Measurements from ENCODE around the gene PRKCE.
"Not testable (repeated sequence)": the region's sequence is repeated elsewhere in the genome, so short reads cannot be mapped to it uniquely, and the experiment has no call there.

Gene PRKCE

DNA sequence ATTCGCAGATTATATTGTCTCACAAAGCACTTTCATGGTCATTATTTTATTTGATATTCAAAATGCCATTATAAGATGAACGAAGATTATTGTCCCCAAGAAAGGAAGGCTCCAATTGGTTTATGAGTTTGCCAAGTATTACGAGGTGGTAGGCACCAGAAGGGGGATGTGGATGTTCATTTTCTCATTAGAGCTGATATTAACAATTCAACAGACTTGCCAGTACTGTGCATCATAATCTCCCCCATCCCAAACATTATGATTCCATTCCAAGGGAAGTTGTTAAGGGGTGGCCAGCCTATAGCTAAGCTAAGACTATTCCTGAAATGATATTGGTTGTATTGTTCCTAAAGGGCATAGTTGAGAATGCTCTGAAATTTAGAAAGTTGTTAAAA lies 257.7 kb downstream of the PRKCE start:
- no peak for DNase-seq (ENCODE audit: low read depth)
- no peak overlapping the region for H3K4me3 ChIP-seq (ENCODE audit: low read depth, low read length)
- TF ChIP-seq CTCF (IDR thresholded peaks at IDR 0.05; ENCODE audit: low read depth, low read length, missing control alignments): no peak

- TF ChIP-seq CTCF (IDR thresholded peaks at IDR 0.05; ENCODE audit: low read depth, low read length, missing control alignments): no peak
- no peak overlapping the region for H3K4me3 ChIP-seq (ENCODE audit: low read depth, low read length)
- DNase-seq (ENCODE audit: low read depth): peak; percentile 70
Measured at GRCh38 chr2:45909677-45910191, 258.3 kb downstream of the PRKCE start.

DNA sequence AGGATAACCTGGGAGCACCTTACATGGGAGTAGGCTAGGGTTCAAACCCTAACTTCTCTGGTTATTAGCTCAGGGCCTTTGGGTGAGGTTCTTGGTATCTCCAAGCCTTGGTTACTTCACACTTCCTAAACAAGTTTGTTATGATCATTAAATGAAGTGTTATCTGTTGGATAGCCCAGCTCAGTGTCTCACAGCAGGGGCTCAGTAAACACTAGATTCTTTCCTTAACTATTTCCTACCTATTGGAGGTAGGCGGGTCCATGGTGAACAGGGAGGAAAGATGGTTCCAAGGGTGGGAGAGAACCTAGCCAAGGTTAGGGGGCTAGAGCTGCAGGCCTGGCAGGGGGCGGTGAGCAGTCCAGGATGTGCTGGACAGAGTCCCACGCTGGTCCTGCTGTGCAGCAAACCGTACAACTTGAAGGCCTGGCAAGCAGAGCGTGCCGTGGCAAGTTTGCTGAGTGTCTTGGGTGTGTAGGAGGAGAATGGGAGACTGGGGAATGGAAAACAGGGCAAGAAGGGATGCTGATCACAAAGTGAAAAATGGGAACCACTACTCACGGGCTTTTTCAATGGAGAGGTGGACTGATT lies 259.1 kb downstream of the PRKCE start:
- no peak overlapping the region for H3K4me3 ChIP-seq (ENCODE audit: low read depth, low read length)
- no peak for TF ChIP-seq CTCF (IDR thresholded peaks at IDR 0.05; ENCODE audit: low read depth, low read length, missing control alignments)

DNA sequence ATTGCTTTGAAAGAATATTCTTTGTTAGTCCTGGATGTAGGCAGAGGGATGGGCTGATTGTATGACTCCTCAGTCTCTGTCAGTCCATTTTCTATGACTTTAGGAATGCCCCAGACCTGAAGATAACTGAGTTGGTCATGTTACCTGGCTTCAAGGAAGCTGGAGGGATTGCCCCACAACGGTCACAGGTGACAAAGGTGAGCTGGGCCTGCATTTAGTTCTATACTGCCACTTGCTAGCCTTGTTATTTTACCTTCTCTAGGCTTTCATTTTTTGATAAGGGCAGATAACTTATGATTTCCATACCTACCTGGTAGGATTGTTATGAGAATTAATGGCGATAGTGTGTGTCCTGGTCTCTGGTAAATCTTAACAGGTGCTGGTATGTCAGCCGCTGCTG lies 260.1 kb downstream of the PRKCE start:
- no peak overlapping the region for H3K4me3 ChIP-seq (ENCODE audit: low read depth, low read length)
- no peak for TF ChIP-seq CTCF (IDR thresholded peaks at IDR 0.05; ENCODE audit: low read depth, low read length, missing control alignments)
- no peak for DNase-seq (ENCODE audit: low read depth)

More for the DNA sequence above, 259.1 kb downstream of the PRKCE start:
- no peak for DNase-seq (ENCODE audit: low read depth)

GRCh38 chr2:45912109-45912508 lies 260.6 kb downstream of the PRKCE start:
- H3K4me3 ChIP-seq (ENCODE audit: low read depth, low read length): no peak overlapping the region
- DNase-seq (ENCODE audit: low read depth): no peak
- no peak for TF ChIP-seq CTCF (IDR thresholded peaks at IDR 0.05; ENCODE audit: low read depth, low read length, missing control alignments)

DNA sequence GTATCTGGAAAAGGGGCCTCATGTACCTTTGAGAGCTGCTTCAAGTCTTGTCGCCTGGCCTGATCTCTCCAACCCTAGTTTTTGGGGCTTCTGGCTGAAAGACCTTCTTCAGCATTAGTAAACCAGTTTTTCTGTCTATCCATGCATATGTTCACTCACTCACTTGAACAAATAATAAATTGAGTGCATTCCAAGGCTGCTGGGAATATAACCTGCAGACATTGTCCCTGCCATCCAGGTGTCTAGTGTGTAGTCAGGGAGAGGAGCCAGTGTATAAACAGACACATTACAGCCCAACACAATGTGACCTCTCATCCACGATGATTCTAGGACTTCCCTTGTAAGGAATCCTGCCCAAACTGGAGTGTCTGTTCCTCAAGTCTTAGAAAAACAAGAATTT lies 262.1 kb downstream of the PRKCE start:
- TF ChIP-seq CTCF (IDR thresholded peaks at IDR 0.05; ENCODE audit: low read depth, low read length, missing control alignments): no peak
- no peak for DNase-seq (ENCODE audit: low read depth)
- no peak overlapping the region for H3K4me3 ChIP-seq (ENCODE audit: low read depth, low read length)

GRCh38 chr2:45915523-45915922 lies 264.0 kb downstream of the PRKCE start:
- DNase-seq (ENCODE audit: low read depth): no peak
- no peak overlapping the region for H3K4me3 ChIP-seq (ENCODE audit: low read depth, low read length)
- TF ChIP-seq CTCF (IDR thresholded peaks at IDR 0.05; ENCODE audit: low read depth, low read length, missing control alignments): no peak

DNA sequence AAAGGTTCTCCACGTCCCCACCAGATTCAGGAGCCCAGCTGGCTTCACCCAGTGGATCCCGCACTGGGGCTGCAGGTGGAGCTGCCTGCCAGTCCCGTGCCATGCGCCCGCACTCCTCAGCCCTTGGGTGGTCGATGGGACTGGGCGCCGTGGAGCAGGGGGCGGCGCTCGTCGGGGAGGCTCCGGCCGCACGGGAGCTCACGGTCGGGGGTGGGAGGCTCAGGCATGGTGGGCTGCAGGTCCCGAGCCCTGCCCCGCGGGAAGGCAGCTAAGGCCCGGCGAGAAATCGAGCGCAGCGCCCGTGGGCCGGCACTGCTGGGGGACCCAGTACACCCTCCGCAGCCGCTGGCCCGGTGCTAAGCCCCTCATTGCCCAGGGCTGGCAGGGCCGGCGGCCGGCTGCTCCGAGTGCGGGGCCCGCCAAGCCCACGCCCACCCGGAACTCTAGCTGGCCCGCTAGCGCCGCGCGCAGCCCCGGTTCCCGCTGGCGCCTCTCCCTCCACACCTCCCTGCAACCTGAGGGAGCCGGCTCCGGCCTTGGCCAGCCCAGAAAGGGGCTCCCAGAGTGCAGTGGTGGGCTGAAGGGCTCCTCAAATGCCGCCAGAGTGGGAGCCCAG lies 266.2 kb downstream of the PRKCE start:
- not testable (repeated sequence) for DNase-seq (ENCODE audit: low read depth); H3K4me3 ChIP-seq (ENCODE audit: low read depth, low read length)
